Stomach (tissue), 4 donors: ENCODE data around the gene MYCBPAP.

Source experiments
- CTCF ChIP-seq, 7 experiments: fragments of 450-650 bp in 4 of 7; fragments of 200-600 bp in 3 of 7; sonication (generic) in 3 of 7; IDR thresholded peaks; one replicate each; pipeline ENCODE4 v1.5.1; 2016 to 2019; ENCODE audit warnings: antibody characterized with exemption in 7 of 7, control low read depth in 2 of 7, mild to moderate bottlenecking in 1 of 7
- EP300 ChIP-seq: sonication (generic); formaldehyde crosslinking; IDR thresholded peaks from one replicate; pipeline ENCODE4 v1.6.1; 2017; ENCODE audit warnings: antibody characterized with exemption
- POLR2A ChIP-seq, 4 donors: fragments of 450-650 bp; IDR thresholded peaks; one replicate each; pipeline ENCODE4 v1.6.1; 2016; ENCODE audit warnings: antibody characterized with exemption in 4 of 4, control low read depth in 2 of 4, mild to moderate bottlenecking in 1 of 4, moderate library complexity in 1 of 4

- TF ChIP-seq CTCF (IDR thresholded peaks at IDR 0.05) (no peak), POLR2A (IDR thresholded peaks at IDR 0.05) (no peak), EP300 (no peak)
Measured at GRCh38 chr17:50571681-50572080, 63.4 kb downstream of the MYCBPAP start.
